ENCODE measurements around the gene CASS4. TPM values are rescaled to one million over a fixed set of nuclear protein-coding genes. Genes with fewer than 3 reads are reported as not detected.

CASS4 gene
- total and polyA plus RNA-seq, 9 of the 15 experiments (the other 6 are each of a cell fraction or from before 2014, with no cell fraction given): 8.1 to 53.8 (median 26.7) TPM

DNA sequence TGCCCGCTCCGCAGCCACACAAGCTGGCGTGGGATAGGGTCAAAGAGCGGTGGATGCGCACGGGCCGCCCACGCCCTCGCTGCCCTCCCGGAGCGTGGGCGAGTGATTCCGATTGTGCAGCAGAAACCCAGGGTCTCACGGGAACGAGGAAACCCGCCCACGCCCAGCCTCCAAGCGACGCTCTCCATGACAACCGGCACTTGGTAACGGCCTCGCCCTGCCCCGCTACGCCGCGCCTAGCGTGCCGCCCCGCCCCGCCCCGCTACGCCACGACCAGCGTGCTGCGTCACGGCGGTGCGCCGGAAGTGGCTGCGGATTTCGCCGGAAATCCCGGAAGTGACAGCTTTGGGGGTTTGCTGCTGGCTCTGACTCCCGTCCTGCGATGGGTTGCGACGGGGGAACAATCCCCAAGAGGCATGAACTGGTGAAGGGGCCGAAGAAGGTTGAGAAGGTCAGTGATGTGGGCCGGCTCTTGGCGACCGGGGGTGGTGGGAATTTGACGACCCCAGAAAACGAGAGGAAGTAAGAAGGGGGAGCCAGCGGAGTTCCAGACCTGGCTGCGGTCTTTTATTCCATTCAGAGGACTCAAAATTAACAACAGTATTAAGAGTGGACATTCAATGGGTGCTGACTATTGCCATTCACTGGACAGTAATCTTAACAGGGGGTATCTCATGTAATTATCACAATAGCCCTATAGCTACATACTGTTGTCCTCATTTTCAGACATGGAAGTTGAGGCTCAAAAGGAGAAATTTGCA, 56.4 kb downstream of the CASS4 start, which contains the start of gene RTF2 (continued):
- TF ChIP-seq HDAC8 (tag; IDR thresholded peaks at IDR 0.05) (no peak), PHF8 (IDR thresholded peaks at IDR 0.05; ENCODE audit: borderline replicate concordance, low read length) (peak; percentile 88), ZNF780A (CRISPR knock-in tag; IDR thresholded peaks at IDR 0.05) (no peak), C11orf30 (IDR thresholded peaks at IDR 0.05; ENCODE audit: low read depth) (peak; percentile 99), MEF2A (IDR thresholded peaks at IDR 0.05; ENCODE audit: control insufficient read depth, low read depth, low read length) (no peak), GATAD2B (IDR thresholded peaks at IDR 0.05; ENCODE audit: borderline replicate concordance) (peak; percentile 49; the same call in 1 of the 2 replicates), MYC (IDR thresholded peaks at IDR 0.05; ENCODE audit: low read depth, low read length) (peak; percentile 78), MYC (CRISPR knock-in tag; IDR thresholded peaks at IDR 0.05; ENCODE audit: borderline replicate concordance, low read depth) (no peak), NBN (IDR thresholded peaks at IDR 0.05; ENCODE audit: low read depth) (peak; percentile 78; the same call in 1 of the 2 replicates), SREBF2 (CRISPR knock-in tag; IDR thresholded peaks at IDR 0.05) (no peak), ETV5 (CRISPR knock-in tag; IDR thresholded peaks at IDR 0.05; ENCODE audit: low read depth) (peak; percentile 64)
- TF ChIP-seq, protein P1, sequence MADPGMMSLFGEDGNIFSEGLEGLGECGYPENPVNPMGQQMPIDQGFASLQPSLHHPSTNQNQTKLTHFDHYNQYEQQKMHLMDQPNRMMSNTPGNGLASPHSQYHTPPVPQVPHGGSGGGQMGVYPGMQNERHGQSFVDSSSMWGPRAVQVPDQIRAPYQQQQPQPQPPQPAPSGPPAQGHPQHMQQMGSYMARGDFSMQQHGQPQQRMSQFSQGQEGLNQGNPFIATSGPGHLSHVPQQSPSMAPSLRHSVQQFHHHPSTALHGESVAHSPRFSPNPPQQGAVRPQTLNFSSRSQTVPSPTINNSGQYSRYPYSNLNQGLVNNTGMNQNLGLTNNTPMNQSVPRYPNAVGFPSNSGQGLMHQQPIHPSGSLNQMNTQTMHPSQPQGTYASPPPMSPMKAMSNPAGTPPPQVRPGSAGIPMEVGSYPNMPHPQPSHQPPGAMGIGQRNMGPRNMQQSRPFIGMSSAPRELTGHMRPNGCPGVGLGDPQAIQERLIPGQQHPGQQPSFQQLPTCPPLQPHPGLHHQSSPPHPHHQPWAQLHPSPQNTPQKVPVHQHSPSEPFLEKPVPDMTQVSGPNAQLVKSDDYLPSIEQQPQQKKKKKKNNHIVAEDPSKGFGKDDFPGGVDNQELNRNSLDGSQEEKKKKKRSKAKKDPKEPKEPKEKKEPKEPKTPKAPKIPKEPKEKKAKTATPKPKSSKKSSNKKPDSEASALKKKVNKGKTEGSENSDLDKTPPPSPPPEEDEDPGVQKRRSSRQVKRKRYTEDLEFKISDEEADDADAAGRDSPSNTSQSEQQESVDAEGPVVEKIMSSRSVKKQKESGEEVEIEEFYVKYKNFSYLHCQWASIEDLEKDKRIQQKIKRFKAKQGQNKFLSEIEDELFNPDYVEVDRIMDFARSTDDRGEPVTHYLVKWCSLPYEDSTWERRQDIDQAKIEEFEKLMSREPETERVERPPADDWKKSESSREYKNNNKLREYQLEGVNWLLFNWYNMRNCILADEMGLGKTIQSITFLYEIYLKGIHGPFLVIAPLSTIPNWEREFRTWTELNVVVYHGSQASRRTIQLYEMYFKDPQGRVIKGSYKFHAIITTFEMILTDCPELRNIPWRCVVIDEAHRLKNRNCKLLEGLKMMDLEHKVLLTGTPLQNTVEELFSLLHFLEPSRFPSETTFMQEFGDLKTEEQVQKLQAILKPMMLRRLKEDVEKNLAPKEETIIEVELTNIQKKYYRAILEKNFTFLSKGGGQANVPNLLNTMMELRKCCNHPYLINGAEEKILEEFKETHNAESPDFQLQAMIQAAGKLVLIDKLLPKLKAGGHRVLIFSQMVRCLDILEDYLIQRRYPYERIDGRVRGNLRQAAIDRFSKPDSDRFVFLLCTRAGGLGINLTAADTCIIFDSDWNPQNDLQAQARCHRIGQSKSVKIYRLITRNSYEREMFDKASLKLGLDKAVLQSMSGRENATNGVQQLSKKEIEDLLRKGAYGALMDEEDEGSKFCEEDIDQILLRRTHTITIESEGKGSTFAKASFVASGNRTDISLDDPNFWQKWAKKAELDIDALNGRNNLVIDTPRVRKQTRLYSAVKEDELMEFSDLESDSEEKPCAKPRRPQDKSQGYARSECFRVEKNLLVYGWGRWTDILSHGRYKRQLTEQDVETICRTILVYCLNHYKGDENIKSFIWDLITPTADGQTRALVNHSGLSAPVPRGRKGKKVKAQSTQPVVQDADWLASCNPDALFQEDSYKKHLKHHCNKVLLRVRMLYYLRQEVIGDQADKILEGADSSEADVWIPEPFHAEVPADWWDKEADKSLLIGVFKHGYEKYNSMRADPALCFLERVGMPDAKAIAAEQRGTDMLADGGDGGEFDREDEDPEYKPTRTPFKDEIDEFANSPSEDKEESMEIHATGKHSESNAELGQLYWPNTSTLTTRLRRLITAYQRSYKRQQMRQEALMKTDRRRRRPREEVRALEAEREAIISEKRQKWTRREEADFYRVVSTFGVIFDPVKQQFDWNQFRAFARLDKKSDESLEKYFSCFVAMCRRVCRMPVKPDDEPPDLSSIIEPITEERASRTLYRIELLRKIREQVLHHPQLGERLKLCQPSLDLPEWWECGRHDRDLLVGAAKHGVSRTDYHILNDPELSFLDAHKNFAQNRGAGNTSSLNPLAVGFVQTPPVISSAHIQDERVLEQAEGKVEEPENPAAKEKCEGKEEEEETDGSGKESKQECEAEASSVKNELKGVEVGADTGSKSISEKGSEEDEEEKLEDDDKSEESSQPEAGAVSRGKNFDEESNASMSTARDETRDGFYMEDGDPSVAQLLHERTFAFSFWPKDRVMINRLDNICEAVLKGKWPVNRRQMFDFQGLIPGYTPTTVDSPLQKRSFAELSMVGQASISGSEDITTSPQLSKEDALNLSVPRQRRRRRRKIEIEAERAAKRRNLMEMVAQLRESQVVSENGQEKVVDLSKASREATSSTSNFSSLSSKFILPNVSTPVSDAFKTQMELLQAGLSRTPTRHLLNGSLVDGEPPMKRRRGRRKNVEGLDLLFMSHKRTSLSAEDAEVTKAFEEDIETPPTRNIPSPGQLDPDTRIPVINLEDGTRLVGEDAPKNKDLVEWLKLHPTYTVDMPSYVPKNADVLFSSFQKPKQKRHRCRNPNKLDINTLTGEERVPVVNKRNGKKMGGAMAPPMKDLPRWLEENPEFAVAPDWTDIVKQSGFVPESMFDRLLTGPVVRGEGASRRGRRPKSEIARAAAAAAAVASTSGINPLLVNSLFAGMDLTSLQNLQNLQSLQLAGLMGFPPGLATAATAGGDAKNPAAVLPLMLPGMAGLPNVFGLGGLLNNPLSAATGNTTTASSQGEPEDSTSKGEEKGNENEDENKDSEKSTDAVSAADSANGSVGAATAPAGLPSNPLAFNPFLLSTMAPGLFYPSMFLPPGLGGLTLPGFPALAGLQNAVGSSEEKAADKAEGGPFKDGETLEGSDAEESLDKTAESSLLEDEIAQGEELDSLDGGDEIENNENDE (IDR thresholded peaks at IDR 0.05; ENCODE audit: low read depth, low read length): no peak
- TF ChIP-seq, protein P2, sequence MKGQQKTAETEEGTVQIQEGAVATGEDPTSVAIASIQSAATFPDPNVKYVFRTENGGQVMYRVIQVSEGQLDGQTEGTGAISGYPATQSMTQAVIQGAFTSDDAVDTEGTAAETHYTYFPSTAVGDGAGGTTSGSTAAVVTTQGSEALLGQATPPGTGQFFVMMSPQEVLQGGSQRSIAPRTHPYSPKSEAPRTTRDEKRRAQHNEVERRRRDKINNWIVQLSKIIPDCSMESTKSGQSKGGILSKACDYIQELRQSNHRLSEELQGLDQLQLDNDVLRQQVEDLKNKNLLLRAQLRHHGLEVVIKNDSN (CRISPR knock-in tag; IDR thresholded peaks at IDR 0.05): peak; percentile 39; the same call in 1 of the 2 replicates
- TF ChIP-seq, protein P3, sequence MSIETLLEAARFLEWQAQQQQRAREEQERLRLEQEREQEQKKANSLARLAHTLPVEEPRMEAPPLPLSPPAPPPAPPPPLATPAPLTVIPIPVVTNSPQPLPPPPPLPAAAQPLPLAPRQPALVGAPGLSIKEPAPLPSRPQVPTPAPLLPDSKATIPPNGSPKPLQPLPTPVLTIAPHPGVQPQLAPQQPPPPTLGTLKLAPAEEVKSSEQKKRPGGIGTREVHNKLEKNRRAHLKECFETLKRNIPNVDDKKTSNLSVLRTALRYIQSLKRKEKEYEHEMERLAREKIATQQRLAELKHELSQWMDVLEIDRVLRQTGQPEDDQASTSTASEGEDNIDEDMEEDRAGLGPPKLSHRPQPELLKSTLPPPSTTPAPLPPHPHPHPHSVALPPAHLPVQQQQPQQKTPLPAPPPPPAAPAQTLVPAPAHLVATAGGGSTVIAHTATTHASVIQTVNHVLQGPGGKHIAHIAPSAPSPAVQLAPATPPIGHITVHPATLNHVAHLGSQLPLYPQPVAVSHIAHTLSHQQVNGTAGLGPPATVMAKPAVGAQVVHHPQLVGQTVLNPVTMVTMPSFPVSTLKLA (conservative IDR thresholded peaks at IDR 0.05): peak; percentile 85 to 94
